GM12873 (cell line): Measurements from ENCODE around the gene CSH1.
"Not testable (repeated sequence)": the region's sequence is repeated elsewhere in the genome, so short reads cannot be mapped to it uniquely, and the experiment has no call there.

Source experiments
- CTCF ChIP-seq: IDR thresholded peaks from 2 replicates; pipeline ENCODE4 v1.5.1; 2012; ENCODE audit warnings: low read depth, mild to moderate bottlenecking, moderate library complexity, low read length, control low read depth; ENCODE audit not compliant: insufficient read depth; ENCODE audit errors: missing control alignments

The CSH1 gene

DNA sequence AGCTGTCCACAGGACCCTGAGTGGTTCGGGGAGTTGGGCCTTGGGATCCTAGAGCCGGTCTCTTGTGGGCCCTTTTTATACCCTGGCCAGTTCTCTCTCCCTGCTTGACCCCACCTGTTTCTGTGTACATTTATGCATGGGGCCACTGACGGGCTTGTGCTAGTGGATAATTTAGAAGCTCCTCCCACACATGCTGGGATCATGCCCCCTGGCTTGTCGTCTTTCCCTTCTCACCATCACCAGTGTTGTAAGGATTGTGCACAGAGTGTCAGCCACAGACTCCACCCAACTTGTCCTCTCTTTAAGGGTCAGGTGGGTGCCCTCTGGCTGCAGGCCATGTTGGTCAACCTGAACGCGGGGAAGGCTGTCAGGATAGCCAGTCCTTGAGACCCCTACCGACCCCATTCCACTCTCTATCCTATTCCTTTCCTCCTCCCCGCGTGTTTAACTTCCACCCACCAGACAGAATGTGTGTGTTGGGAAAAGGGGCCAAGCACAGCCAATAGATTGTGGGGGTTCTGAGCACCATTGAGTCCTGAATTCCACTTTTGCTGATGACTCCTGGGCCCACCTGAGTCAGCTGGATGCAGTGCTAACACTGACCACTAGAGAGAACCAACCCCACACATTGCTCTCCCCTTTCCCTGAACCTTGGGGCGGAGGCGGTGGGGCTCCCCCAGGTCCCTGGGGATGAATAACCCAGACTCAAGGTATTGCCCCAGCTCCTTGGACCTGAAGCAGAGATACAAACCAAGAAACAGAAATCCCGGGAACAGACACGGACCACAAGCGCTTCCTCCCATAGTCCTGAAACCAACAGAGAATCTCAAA, at the start of gene CSH1:
TSS of gene CSH1 (minus strand) at position 51 of the 831 bp plus-strand sequence. CDS start 63 bp downstream, outside the sequence.
- TF ChIP-seq CTCF = not testable (repeated sequence)

GRCh38 chr17:63945784-63946439, 49.5 kb upstream of the CSH1 start:
- no peak for TF ChIP-seq CTCF

DNA sequence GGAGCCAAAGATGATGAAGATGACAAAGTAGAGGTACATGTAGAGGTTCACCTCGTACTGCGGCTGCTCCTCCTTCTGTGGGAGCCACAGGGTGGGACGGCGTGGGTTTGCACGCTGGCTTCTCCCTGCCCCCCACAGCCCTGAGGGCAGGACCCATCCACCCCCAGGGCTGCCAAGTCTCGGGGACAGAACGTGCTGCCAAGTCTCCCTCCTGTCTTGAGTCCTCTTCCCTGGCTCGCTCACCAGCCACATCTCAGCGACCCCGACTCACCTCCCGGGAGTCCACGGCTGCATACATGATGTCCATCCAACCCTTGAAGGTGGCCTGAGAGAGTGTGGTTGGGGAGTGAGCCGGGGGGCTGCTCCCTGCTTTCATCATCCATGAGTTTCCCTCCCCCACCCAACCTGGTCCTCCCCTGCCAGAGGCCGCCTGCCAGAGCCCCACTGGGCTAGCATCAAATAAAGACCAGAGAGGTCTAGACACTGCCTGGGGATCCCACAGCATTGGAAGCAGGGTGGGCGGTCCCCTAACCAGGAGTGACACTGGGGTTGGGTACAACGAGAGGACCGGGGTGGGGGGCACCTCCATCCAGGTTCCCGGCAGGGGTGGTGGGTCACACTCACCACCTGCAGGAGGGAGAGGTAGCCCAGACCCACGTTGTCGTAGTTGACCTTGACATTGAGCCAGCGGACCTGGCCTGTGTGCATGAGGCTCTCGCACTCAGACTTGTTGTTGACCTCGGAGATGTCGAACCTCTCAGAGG, 48.5 kb upstream of the CSH1 start:
- no peak for TF ChIP-seq CTCF

GRCh38 chr17:63943745-63944144, 47.4 kb upstream of the CSH1 start:
- TF ChIP-seq CTCF = peak; percentile 43

DNA sequence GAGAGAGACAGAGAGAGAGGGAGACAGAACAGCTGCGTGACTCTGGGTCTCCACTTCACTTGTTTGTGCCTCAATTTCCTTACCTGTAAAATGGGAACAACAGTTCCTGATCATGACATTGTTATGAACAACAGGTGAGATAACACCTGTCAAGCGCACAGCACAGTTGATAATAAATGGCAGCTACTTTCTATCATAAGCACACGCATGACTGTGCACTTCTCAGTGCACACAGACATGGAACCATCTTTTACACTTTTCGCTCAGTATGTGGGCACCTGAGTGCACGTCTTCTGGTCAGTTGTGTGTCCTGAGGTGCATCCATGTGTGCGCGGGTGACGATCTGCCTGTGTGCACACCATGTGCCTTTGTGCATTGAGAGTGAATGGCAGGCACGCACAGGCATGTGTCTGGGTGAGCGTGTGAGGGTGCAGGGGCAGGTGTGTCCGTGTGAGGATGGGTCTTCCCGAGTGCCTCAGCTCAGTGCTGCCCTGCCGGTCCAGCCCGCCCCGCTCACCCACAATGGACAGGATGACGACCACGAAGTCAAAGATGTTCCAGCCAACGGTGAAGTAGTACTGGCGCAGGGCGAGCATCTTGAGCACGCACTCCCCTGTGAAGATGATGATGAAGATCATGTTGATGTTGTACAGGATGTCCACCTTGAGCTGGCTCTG, 46.1 kb upstream of the CSH1 start:
- TF ChIP-seq CTCF = no peak

DNA sequence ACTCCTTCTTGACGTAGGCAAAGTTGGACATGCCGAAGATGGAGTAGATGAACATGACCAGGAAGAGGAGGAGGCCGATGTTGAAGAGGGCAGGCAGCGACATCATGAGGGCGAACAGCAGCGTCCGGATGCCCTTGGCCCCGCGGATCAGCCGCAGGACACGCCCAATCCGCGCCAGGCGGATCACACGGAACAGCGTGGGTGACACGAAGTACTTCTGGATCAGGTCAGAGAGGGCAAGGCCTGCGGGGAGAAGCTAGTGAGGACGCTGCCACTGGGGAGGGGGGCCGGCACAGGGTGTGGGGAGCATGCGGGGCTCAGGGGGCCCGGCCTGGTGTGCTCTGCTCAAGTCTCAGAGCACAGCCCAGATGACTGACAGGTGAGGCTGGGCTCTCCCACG, 45.4 kb upstream of the CSH1 start:
- no peak for TF ChIP-seq CTCF
